GM12864 (cell line): ENCODE measurements around the gene ARL6IP1.
"Not testable (repeated sequence)": the region's sequence is repeated elsewhere in the genome, so short reads cannot be mapped to it uniquely, and the experiment has no call there.

Experiments
- DNase-seq: peaks from one replicate; pipeline ENCODE4 v3.0.0-alpha.2; 2011; ENCODE audit warnings: low read depth
- H3K4me3 ChIP-seq: 2 replicates; pipeline ENCODE4 v1.5.1; 2011; ENCODE audit warnings: mild to moderate bottlenecking, low read depth, low read length, control low read depth
- TF ChIP-seq, protein P1 (sequence below): IDR thresholded peaks from 2 replicates; pipeline ENCODE4 v1.5.1; 2011; ENCODE audit warnings: low read depth, mild to moderate bottlenecking, moderate library complexity, low read length, control low read depth, inconsistent platforms; ENCODE audit errors: missing control alignments

The ARL6IP1 gene

DNA sequence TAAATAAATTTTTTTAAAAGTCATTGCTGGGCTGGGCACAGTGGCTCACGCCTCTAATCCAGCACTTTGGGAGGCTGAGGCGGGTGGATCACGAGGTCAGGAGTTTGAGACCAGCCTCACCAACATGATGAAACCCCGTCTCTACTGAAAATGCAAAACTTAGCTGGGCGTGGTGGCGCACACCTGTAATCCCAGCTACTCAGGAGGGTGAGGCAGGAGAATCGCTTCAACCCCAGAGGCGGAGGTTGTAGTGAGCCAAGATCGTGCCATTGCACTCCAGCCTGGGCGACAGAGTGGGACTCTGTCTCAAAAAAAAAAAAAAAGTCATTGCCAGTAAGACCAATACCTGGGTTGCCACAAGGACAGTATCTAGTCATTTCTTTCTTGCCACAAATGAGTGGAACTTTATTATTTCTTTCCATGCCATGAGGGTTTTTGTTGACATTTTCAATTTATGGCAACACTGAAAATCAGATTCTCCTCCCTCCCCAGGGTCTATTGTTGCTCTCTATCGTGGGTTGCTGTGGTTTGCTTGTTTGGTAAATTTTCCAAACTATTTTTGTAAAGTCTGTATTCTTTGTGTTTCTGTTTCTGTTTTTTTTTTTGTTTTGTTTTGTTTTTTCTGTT lies 30.9 kb downstream of the ARL6IP1 start:
- not testable (repeated sequence) for DNase-seq

DNA sequence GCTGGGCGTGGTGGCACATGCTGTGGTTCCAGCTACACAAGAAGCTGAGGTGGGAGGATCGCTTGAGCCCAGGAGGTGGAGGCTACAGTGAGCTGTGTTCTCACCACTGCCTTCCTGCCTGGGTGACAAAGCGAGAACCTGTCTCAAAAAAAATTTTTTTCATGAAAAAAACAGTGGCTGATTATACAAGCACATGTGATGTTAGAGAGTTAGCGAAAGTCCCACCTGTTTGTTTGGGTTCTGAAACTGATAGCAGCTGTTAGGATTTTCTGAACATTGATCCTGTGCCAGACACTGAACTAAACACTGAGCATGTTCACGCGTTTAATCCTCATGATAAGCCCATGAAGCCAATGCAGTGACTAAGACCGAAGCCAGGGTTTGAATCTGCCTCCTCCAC lies 34.1 kb downstream of the ARL6IP1 start:
- not testable (repeated sequence) for H3K4me3 ChIP-seq
- peak; percentile 54 for DNase-seq

More for the DNA sequence above, 30.9 kb downstream of the ARL6IP1 start:
- not testable (repeated sequence) for H3K4me3 ChIP-seq

DNA sequence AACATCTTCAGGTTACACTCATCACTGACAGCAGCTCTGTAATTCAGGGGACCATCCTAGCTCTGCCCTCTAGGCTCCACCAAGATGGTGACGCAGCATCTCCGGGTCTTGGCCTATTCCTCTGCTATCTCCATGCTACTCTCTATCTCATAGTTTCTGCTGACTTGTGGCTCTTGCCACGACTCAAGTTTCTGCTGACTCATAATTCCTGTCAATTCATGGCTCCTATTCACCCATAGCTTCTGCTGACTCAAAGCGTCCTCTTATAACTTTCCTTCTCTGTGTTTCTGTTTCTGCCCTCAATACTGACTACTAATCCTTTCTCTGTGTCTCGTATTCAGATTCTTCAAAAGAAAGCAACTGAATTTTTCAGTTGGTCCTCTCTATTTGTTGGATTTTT lies 38.6 kb downstream of the ARL6IP1 start:
- not testable (repeated sequence) for H3K4me3 ChIP-seq, DNase-seq

DNA sequence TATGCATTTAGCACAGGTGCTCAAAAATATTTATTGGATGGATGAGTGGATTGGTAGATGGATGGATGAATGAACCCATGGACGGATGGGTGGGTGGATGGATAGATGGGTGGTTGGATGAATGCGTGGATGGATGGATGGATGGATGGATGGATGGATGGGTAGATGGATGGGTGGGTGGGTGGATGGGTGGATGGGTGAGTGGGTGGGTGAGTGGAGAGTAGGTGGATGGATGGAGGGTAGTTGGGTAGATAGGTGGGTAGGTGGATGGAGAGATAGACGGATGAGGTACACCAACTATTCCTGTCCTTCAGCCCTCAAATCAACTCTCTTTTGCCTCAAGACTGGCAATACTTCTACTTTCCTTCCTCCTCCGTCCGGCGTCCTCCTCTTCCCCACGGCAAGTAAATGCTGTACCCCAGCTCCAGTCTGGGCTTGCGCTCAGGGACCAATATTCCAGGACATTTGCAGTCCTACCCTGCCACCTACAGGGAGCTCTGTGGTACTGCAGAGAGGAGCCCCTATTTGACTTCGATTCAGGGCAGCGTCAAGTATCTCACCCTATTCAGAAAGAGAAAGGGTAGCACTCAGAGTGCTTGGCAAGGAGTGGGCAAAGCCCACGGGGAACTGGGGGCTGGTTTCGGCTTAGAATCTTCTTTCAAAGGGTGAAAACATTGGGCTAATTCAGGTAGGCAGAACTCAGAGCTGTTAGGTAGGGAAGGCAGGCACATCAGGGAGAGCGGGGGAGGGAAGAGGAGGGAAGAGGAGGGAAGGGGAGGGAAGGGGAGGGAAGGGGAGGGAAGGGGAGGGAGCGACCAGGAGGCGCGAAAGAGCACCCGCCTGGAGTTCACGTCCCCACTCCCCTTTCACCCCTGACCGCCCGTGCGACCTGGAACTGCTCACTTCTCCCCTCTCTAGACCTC lies 41.5 kb downstream of the ARL6IP1 start:
- not testable (repeated sequence) for H3K4me3 ChIP-seq, DNase-seq
- TF ChIP-seq, protein P1, sequence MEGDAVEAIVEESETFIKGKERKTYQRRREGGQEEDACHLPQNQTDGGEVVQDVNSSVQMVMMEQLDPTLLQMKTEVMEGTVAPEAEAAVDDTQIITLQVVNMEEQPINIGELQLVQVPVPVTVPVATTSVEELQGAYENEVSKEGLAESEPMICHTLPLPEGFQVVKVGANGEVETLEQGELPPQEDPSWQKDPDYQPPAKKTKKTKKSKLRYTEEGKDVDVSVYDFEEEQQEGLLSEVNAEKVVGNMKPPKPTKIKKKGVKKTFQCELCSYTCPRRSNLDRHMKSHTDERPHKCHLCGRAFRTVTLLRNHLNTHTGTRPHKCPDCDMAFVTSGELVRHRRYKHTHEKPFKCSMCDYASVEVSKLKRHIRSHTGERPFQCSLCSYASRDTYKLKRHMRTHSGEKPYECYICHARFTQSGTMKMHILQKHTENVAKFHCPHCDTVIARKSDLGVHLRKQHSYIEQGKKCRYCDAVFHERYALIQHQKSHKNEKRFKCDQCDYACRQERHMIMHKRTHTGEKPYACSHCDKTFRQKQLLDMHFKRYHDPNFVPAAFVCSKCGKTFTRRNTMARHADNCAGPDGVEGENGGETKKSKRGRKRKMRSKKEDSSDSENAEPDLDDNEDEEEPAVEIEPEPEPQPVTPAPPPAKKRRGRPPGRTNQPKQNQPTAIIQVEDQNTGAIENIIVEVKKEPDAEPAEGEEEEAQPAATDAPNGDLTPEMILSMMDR = peak; percentile 50

DNA sequence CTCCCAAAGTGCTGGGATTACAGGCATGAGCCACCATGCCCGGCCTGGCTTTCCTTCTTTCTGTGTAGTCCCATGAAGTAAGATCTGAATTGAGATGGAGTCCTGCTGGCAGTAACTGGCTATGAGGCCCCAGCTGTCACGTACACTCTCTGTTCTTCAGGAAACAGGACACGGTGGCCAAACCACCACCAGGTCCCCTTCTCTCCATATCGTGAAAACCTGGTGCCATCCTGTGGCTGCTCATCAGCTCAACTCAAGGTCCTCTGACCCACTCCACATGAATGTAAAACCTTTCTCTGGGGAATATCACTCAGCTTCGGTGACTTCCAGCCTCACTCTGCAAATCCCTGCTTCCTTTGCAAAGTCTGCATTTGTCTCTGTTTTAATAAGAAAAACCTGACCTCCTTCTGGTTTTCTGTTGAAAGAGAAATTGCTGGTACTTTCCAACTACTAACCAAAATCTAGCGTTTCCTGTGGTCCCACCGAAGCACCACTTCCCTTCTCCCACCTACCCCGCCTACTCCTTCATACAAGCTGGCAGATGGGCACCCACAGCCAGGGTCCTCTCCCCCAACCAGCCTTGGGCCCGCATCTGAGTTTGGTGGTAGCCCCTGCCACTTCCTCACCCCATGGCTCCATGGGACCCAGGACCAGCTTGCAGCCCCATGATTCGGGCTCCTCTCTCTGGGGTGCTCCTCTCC lies 43.2 kb downstream of the ARL6IP1 start:
- H3K4me3 ChIP-seq = not testable (repeated sequence)

DNA sequence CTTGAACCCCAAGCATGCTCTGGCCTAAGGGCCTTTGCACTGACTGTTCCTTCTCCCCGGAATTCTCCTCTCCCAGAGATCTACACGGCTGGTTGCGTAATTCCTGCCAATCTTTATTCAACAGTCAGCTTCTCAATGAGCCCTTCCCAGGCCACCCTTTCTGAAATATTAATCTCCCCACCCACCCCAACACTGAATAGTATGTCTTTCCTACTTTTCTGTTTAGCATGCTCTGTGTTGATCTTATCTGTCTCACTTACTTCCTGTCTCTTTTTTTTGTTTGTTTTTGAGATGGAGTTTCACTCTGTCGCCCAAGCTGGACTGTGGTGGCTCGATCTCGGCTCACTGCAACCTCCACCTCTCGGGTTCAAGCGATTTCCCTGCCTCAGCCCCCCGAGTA lies 44.7 kb downstream of the ARL6IP1 start:
- H3K4me3 ChIP-seq, DNase-seq: not testable (repeated sequence)

More for the DNA sequence above, 43.2 kb downstream of the ARL6IP1 start:
- DNase-seq = not testable (repeated sequence)

DNA sequence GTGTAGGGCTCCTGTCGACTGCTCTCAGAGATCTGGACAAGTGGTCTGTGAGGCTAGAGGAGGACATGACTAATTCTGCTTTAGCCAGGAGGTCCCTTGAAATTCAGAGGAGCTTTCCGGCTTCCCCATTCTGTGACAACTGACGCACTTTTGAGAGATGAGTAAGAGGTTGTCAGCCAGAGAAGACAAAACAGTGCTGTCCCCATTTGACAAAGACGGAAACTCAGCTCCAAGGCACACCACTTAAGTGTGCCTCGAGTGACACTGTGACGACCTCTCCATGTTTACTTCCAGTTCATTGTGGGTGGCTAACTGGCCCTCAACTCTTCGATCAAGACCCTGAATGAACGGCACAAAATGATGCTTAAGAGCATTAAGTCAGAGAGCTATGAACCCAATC lies 58.5 kb downstream of the ARL6IP1 start:
- DNase-seq, H3K4me3 ChIP-seq: not testable (repeated sequence)
